K562 (cell line): Measurements from ENCODE around the gene PRDM1. TPM values are rescaled to one million over a fixed set of nuclear protein-coding genes. Genes with fewer than 3 reads are reported as not detected.

ENCODE experiments used
- ATAC-seq: fragments of 200-7000 bp; cut with Tn5 transposase; 3 replicates; pipeline ENCODE4 v1.9.1; 2020; ENCODE audit warnings: moderate library complexity
- BruUV-seq: library from RNA; stranded (reverse); fragments of 400-500 nt; replicated peaks from 2 replicates; lab custom pipeline; 2021; lab: Mats Ljungman, UMichigan
- CTCF ChIA-PET: fragments of 300-600 bp; formaldehyde crosslinking; extraction: SDS; loops from one replicate; lab custom pipeline; 2021; ENCODE audit warnings: low intra/inter-chr PET ratio; lab: Yijun Ruan, JAX
- POLR2A ChIA-PET: fragments of 300-600, 350-650 bp; sonication (Branson Sonifier 250); formaldehyde crosslinking; extraction: SDS; loops from one replicate; lab custom pipeline; 2021; ENCODE audit warnings: antibody characterized with exemption, inconsistent platforms; lab: Yijun Ruan, JAX
- DNase-seq, 4 experiments: peaks; one replicate each; pipeline versions ENCODE4 v3.0.0 to v3.0.0-alpha.2; 2011 to 2018; ENCODE audit warnings: low spot score in 3 of 4, mixed read lengths in 3 of 4; ENCODE audit errors: extremely low read depth in 1 of 4
- FAIRE-seq: peaks from 2 replicates; lab custom pipeline; 2011; peaks lifted over from hg19 to GRCh38; lab: Jason Lieb, UNC
- H2AFZ ChIP-seq: 2 replicates; pipeline ENCODE4 v1.6.0; 2011; ENCODE audit warnings: low read depth, low read length, control low read depth, inconsistent platforms
- H3K27ac ChIP-seq: fragments of 200-600 bp; 3 replicates; pipeline ENCODE4 v1.8.0; 2011; ENCODE audit warnings: low read depth, mild to moderate bottlenecking, control low read depth, inconsistent platforms, low read length, moderate library complexity, mixed read lengths; ENCODE audit errors: extremely low read depth
- H3K27me3 ChIP-seq, 2 experiments: fragments of 300-600 bp in 1 of 2; 2 replicates in 1 of 2; 3 replicates in 1 of 2; pipeline versions ENCODE4 v1.6.0 to v1.8.0; 2011; ENCODE audit warnings: inconsistent platforms in 2 of 2, low read length in 2 of 2, mild to moderate bottlenecking in 1 of 2, mixed read lengths in 1 of 2, moderate library complexity in 1 of 2; ENCODE audit not compliant: control insufficient read depth in 2 of 2, insufficient read depth in 2 of 2
- H3K36me3 ChIP-seq: fragments of 300-600 bp; 3 replicates; pipeline ENCODE4 v1.8.0; 2011; ENCODE audit warnings: mild to moderate bottlenecking, low read length, inconsistent platforms; ENCODE audit not compliant: control insufficient read depth, insufficient read depth
- H3K4me1 ChIP-seq, 2 experiments: fragments of 200-600 bp in 1 of 2; replicated peaks in 1 of 2; 2 replicates in 1 of 2; 3 replicates in 1 of 2; pipeline versions ENCODE4 v1.5.1 to v1.8.0; 2011; ENCODE audit warnings: inconsistent platforms in 2 of 2, low read length in 2 of 2, mild to moderate bottlenecking in 1 of 2, mixed read lengths in 1 of 2, moderate library complexity in 1 of 2; ENCODE audit not compliant: control insufficient read depth in 2 of 2, insufficient read depth in 2 of 2
- H3K4me2 ChIP-seq: 2 replicates; pipeline ENCODE4 v1.6.1; 2011; ENCODE audit warnings: low read length, control low read depth, inconsistent platforms, mixed read lengths; ENCODE audit not compliant: insufficient read depth
- H3K4me3 ChIP-seq: fragments of 200-600 bp; sonication (generic), shearing (Covaris generic); 2 replicates; pipeline ENCODE4 v1.5.1; 2016; ENCODE audit warnings: control low read depth, inconsistent platforms
- H3K79me2 ChIP-seq: fragments of 200-600 bp; 3 replicates; pipeline ENCODE4 v1.8.0; 2011; ENCODE audit warnings: low read length, inconsistent platforms; ENCODE audit not compliant: control insufficient read depth, insufficient read depth
- H3K9ac ChIP-seq, 2 experiments: 2 replicates each; pipeline versions ENCODE4 v1.6.0 to v1.6.1; 2011; ENCODE audit warnings: low read depth in 2 of 2, low read length in 2 of 2, control low read depth in 1 of 2, inconsistent platforms in 1 of 2, mild to moderate bottlenecking in 1 of 2, mixed read lengths in 1 of 2; ENCODE audit not compliant: insufficient read depth in 1 of 2
- H3K9me1 ChIP-seq: one replicate; pipeline ENCODE4 v1.6.0; 2011; ENCODE audit warnings: inconsistent platforms, mild to moderate bottlenecking, low read length, moderate library complexity; ENCODE audit not compliant: control insufficient read depth, insufficient read depth
- H3K9me3 ChIP-seq: replicated peaks from 2 replicates; pipeline ENCODE4 v1.5.1; 2011; ENCODE audit warnings: low read depth, low read length, inconsistent platforms; ENCODE audit not compliant: control insufficient read depth, insufficient read depth
- H4K20me1 ChIP-seq: replicated peaks from 2 replicates; pipeline ENCODE4 v1.6.1; 2011; ENCODE audit warnings: low read length, inconsistent platforms, mixed read lengths; ENCODE audit not compliant: control insufficient read depth, insufficient read depth
- C11orf30 ChIP-seq: fragments of 450-650 bp; IDR thresholded peaks from 2 replicates; pipeline ENCODE4 v1.6.1; 2016; ENCODE audit warnings: low read depth, mild to moderate bottlenecking
- MAFF ChIP-seq: IDR thresholded peaks from 2 replicates; pipeline ENCODE4 v1.6.1; 2012; ENCODE audit warnings: low read length, improper control_type of control experiment
- MAFG ChIP-seq: fragments of 450-650 bp; conservative IDR thresholded peaks from 2 replicates; pipeline ENCODE4 v1.6.1; 2016; ENCODE audit warnings: missing genetic modification characterization, missing compliant biosample characterization
- MAFK ChIP-seq: IDR thresholded peaks from 2 replicates; pipeline ENCODE4 v1.6.1; 2011; ENCODE audit warnings: low read length, improper control_type of control experiment
- PURB ChIP-seq: sonication (generic); formaldehyde crosslinking; IDR thresholded peaks from 2 replicates; pipeline ENCODE4 v1.9.0; 2021; ENCODE audit warnings: low read depth, mild to moderate bottlenecking, missing genetic modification reagents
- RBM15 ChIP-seq: fragments of 200-400 bp; formaldehyde crosslinking; IDR thresholded peaks from 2 replicates; pipeline ENCODE4 v1.6.1; 2018; ENCODE audit warnings: mild to moderate bottlenecking, low read length, moderate library complexity; ENCODE audit not compliant: insufficient read depth
- SMARCC2 ChIP-seq: fragments of 450-650 bp; IDR thresholded peaks from 2 replicates; pipeline ENCODE4 v1.6.1; 2017; ENCODE audit warnings: antibody characterized with exemption, moderate library complexity, mild to moderate bottlenecking, low read depth
- ZNF316 ChIP-seq: fragments of 450-650 bp; IDR thresholded peaks from 2 replicates; pipeline ENCODE4 v1.6.1; 2016
- WGBS: fragments of 100-300 bp; shearing (Covaris generic); methylation state at CpG from one replicate; pipeline ENCODE4 v1.1.6; 2016; ENCODE audit warnings: low coverage, mixed read lengths; ENCODE audit not compliant: insufficient coverage; ENCODE audit errors: missing lambda C conversion rate; 5-methylcytosine and 5-hydroxymethylcytosine counted together
- in situ Hi-C: fragments of 300-500 bp; cut with MboI; formaldehyde crosslinking; loops from 4 replicates; pipeline ENCODE4 v1.15.0; 2018; ENCODE audit warnings: inconsistent platforms, mixed read lengths
- intact Hi-C: fragments of 100-400 bp; cut with micrococcal nuclease; formaldehyde crosslinking; loops from 2 replicates; pipeline ENCODE4 v1.14.2; 2022
- polyA plus RNA-seq, 8 experiments: library from polyadenylated mRNA; depleted of rRNA in 4 of 8; stranded (reverse) in 5 of 8; unstranded in 3 of 8; fragments of >200 nt; fragmentation: Nextera tagmentation in 2 of 8; fragmentation: Illumina TruSeq in 1 of 8; extraction: Ambion mirVana in 2 of 8; extraction: Trizol in 1 of 8; gene quantifications; 2 replicates each; pipeline versions ENCODE4 v1.2.1 to v1.2.3, GENCODE V29; 2011 to 2014; ENCODE audit warnings: inconsistent platforms in 1 of 8, missing spikeins in 1 of 8
- total RNA-seq, 7 experiments: library from RNA; depleted of rRNA in 6 of 7; stranded (reverse); fragments of >200 nt in 6 of 7; fragmentation: Illumina TruSeq in 2 of 7; extraction: Trizol in 2 of 7; gene quantifications; 2 replicates each; pipeline versions ENCODE4 v1.2.1 to v1.2.3, GENCODE V29; 2011 to 2021; ENCODE audit warnings: low replicate concordance in 1 of 7
- TF ChIP-seq, protein P1 (sequence below), 2 experiments: fragments of 450-650 bp in 1 of 2; sonication (generic) in 1 of 2; formaldehyde crosslinking in 1 of 2; IDR thresholded peaks in 1 of 2; conservative IDR thresholded peaks in 1 of 2; 2 replicates each; pipeline versions ENCODE4 v1.6.1 to v1.8.1; 2016 to 2023; ENCODE audit warnings: mild to moderate bottlenecking in 2 of 2, moderate library complexity in 2 of 2, inconsistent platforms in 1 of 2, missing genetic modification reagents in 1 of 2
- TF ChIP-seq, protein P2 (sequence below): sonication (generic); formaldehyde crosslinking; IDR thresholded peaks from 2 replicates; pipeline ENCODE4 v1.8.1; 2023; ENCODE audit warnings: mild to moderate bottlenecking, missing genetic modification reagents
- TF ChIP-seq, protein P3 (sequence below): fragments of 450-650 bp; formaldehyde crosslinking; IDR thresholded peaks from 2 replicates; pipeline ENCODE4 v1.4.0; 2020; ENCODE audit warnings: mild to moderate bottlenecking

The PRDM1 gene
- total and polyA plus RNA-seq, 9 of the 15 experiments (the other 6 are each of a cell fraction or from before 2014, with no cell fraction given): 0.09 to 0.89 (median 0.27) TPM

DNA sequence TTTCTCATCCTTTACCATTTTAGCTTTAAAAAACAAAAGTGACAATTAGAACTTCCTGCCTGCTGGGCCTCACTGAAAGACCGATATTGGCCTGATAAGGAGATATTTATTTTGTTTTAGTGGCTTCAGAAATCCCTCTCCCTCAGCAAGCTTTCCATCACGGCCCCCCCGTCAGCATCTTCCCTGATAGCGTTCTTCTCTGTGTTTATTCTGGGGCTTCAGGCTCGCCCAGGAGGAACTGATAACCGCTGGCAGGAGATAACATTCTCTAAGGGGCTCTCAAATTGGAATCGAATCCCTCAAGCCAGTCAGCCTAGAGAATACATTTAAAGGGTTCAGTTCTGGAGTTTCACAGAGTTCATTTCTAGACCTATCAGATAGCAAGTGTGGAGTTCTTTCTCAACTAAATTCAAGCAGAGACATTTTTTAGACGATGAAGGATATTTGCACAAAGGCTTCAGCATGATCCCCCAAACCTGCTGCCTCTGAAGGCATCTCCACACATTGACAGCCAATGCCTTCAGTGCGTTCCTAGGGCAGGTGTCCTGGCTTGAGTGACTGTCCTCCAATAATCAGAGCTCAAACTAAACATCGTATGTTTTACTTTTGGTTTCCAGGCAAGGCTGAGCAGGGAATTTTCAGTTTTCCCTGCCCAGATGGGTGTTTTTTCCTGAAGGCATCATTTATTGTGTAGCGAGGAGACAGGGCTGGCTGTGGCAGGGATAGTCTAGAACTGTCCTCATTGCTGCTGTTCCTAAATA is 17.0 kb downstream of the PRDM1 start (continued):
- no peak for TF ChIP-seq RBM15
- TF ChIP-seq, all 486 proteins: peak for 16

DNA sequence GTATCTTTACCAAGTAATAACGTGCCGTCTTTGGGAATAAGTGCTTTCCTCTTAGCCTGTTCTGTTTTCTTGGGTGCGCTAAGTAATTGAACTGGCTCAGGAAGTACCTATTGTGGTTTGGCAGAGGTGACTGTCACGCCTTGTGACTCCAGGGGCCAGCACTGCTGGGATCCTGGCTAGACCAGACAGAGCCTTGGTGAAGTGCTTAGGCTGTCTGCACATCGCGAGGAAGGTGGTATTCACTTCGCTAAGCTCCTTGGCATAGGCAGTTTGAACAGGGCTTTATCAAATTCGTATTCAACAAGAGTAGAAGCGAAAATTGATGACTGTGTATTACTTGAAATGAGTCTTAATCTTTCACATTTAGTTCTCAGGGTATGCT is 17.6 kb downstream of the PRDM1 start:
- ATAC-seq (peak; percentile 45), DNase-seq (peak in 1 of 4 experiments; percentile 12), FAIRE-seq (no peak)
- intact Hi-C loops (no loop called here), in situ Hi-C loops (no loop called here)
- TF ChIP-seq MAFF (peak; percentile 33; the same call in 1 of the 2 replicates), C11orf30 (peak; percentile 67), SMARCC2 (no peak), PURB (no peak), ZNF316 (peak; percentile 90), MAFK (0 out of 2 replicates have a peak, but pooled peaks have one; percentile 30), MAFG (peak; percentile 56; the same call in 1 of the 2 replicates)
- TF ChIP-seq, protein P1, sequence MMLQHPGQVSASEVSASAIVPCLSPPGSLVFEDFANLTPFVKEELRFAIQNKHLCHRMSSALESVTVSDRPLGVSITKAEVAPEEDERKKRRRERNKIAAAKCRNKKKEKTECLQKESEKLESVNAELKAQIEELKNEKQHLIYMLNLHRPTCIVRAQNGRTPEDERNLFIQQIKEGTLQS (IDR thresholded peaks at IDR 0.05): no peak
- TF ChIP-seq, protein P1 (CRISPR knock-in tag; conservative IDR thresholded peaks at IDR 0.05): no peak
- TF ChIP-seq, protein P2, sequence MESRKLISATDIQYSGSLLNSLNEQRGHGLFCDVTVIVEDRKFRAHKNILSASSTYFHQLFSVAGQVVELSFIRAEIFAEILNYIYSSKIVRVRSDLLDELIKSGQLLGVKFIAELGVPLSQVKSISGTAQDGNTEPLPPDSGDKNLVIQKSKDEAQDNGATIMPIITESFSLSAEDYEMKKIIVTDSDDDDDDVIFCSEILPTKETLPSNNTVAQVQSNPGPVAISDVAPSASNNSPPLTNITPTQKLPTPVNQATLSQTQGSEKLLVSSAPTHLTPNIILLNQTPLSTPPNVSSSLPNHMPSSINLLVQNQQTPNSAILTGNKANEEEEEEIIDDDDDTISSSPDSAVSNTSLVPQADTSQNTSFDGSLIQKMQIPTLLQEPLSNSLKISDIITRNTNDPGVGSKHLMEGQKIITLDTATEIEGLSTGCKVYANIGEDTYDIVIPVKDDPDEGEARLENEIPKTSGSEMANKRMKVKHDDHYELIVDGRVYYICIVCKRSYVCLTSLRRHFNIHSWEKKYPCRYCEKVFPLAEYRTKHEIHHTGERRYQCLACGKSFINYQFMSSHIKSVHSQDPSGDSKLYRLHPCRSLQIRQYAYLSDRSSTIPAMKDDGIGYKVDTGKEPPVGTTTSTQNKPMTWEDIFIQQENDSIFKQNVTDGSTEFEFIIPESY (CRISPR knock-in tag): 0 out of 2 replicates have a peak, but pooled peaks have one; percentile 18
- TF ChIP-seq, protein P3, sequence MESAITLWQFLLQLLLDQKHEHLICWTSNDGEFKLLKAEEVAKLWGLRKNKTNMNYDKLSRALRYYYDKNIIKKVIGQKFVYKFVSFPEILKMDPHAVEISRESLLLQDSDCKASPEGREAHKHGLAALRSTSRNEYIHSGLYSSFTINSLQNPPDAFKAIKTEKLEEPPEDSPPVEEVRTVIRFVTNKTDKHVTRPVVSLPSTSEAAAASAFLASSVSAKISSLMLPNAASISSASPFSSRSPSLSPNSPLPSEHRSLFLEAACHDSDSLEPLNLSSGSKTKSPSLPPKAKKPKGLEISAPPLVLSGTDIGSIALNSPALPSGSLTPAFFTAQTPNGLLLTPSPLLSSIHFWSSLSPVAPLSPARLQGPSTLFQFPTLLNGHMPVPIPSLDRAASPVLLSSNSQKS: no peak
- WGBS: 71% methylated on average over 9 of the region's 9 CpGs
- Histone ChIP-seq H3K4me3 (no peak overlapping the region), H3K36me3 (no peaks in the 10 kb centered on the region), H3K79me2 (no peaks in the 10 kb centered on the region), H3K9me1 (no peaks in the 10 kb centered on the region), H3K27ac (no peak overlapping the region), H3K9ac (no peak overlapping the region), H4K20me1 (no peaks in the 10 kb centered on the region), H2AFZ (peak overlapping the region; percentile 61), H3K27me3 (no peaks in the 10 kb centered on the region), H3K9me3 (no peaks in the 10 kb centered on the region), H3K4me1 (peaks cover 16 to 41% of the 10 kb centered on the region in 2 experiments; a peak in 4 of 5 replicates), H3K4me2 (peak overlapping the region; percentile 67; the same call in 1 of the 2 replicates)
- no TSS peak for BruUV-seq
- POLR2A ChIA-PET: no interaction called here
- CTCF ChIA-PET: no interaction called here
